Activated CD4-positive, alpha-beta T cell treated with anti-CD3 and anti-CD28 coated beads, Interleukin-2, amount 10 ng/mL, durations not matched to agents 24 days and 14 days (primary cell): Measurements from ENCODE around the gene CPOX. TPM values are rescaled to one million over a fixed set of nuclear protein-coding genes. Genes with fewer than 3 reads are reported as not detected.

Source experiments
- DNase-seq: peaks from one replicate; pipeline ENCODE4 v3.0.0; 2022
- H3K27ac Mint-ChIP-seq: one replicate; pipeline ENCODE4 v1.8.0; 2022; ENCODE audit warnings: mild to moderate bottlenecking, mixed read lengths
- H3K27me3 Mint-ChIP-seq: one replicate; pipeline ENCODE4 v1.8.0; 2022; ENCODE audit warnings: mixed read lengths
- H3K36me3 Mint-ChIP-seq: one replicate; pipeline ENCODE4 v1.8.0; 2022; ENCODE audit warnings: low read depth, mild to moderate bottlenecking, mixed read lengths
- H3K4me1 Mint-ChIP-seq: one replicate; pipeline ENCODE4 v1.8.0; 2021; ENCODE audit warnings: mixed read lengths
- H3K4me3 Mint-ChIP-seq: one replicate; pipeline ENCODE4 v1.8.0; 2022; ENCODE audit warnings: mild to moderate bottlenecking, moderate library complexity, mixed read lengths
- H3K9me3 Mint-ChIP-seq: one replicate; pipeline ENCODE4 v1.8.0; 2021; ENCODE audit warnings: mixed read lengths
- intact Hi-C: fragments of 100-400 bp; cut with micrococcal nuclease; formaldehyde crosslinking; loops from one replicate; pipeline ENCODE4 v1.15.1; 2023
- total RNA-seq: library from RNA; stranded (reverse); gene quantifications from 2 replicates; pipeline ENCODE4 v1.2.3, GENCODE V29; 2022

CPOX gene
- total RNA-seq, 1 donor from 2014 or later = 46.4 TPM

- H3K27ac Mint-ChIP-seq = no peak overlapping the region
- intact Hi-C loops = no loop called here
- H3K4me3 Mint-ChIP-seq = no peak overlapping the region
- no peaks in the 10 kb centered on the region for H3K27me3 Mint-ChIP-seq
- H3K9me3 Mint-ChIP-seq = no peaks in the 10 kb centered on the region
- H3K4me1 Mint-ChIP-seq = peaks cover 29% of the 10 kb centered on the region
- peak; percentile 52 for DNase-seq
- H3K36me3 Mint-ChIP-seq = peaks cover 77% of the 10 kb centered on the region
These were observed 8.9 kb downstream of the CPOX start for GRCh38 chr3:98584547-98584946.

DNA sequence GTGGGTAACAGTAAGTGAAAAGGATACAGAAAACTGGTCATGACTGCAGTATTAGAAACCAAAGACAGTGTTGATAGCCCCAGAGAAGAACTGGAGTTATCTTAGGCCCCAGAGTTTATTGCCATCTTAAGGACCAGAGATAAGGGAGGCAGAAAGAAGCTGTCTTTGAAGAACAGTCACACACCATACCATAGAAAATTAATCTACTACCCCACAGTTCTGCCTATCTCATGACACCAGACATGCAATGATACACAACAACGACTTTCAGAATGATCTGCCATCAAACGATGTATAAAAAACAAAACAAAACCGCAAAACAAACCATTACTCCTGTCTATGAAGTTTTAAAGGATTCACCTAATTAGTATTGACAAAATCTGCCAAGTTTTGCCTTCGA, 9.6 kb downstream of the CPOX start:
- no peaks in the 10 kb centered on the region for H3K9me3 Mint-ChIP-seq
- peaks cover 23% of the 10 kb centered on the region for H3K4me1 Mint-ChIP-seq
- H3K27me3 Mint-ChIP-seq = no peaks in the 10 kb centered on the region
- H3K27ac Mint-ChIP-seq = no peak overlapping the region
- H3K4me3 Mint-ChIP-seq = no peak overlapping the region
- H3K36me3 Mint-ChIP-seq = peaks cover 76% of the 10 kb centered on the region
- DNase-seq = no peak
- intact Hi-C loops = no loop called here

DNA sequence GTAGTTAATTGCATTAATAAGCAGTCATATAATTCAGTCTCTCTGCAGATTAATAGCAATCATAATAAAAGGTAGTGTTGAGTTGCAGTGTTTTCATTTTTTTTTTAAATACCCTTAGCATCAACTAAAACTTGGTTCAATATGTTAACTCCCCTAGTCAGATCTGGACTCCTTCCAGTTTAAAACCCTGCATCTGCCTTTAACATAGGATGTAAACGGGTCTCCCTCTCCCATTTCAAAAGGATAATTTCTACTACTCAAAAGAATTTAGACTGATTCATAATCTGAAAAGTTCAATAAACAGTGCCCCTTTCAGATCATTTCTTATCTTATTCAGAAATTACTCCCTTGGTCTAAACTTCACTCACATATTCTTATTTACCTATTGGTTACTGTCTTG, 11.4 kb downstream of the CPOX start:
- DNase-seq = no peak
- Mint-ChIP-seq H3K4me3 (no peak overlapping the region), H3K9me3 (peaks cover 1% of the 10 kb centered on the region), H3K36me3 (peaks cover 79% of the 10 kb centered on the region), H3K27me3 (no peaks in the 10 kb centered on the region), H3K27ac (no peak overlapping the region), H3K4me1 (peaks cover 32% of the 10 kb centered on the region)
- intact Hi-C loops = no loop called here

GRCh38 chr3:98581474-98581873, 11.9 kb downstream of the CPOX start:
- no peaks in the 10 kb centered on the region for H3K27me3 Mint-ChIP-seq
- H3K9me3 Mint-ChIP-seq = peaks cover 5% of the 10 kb centered on the region
- H3K4me3 Mint-ChIP-seq = no peak overlapping the region
- peaks cover 82% of the 10 kb centered on the region for H3K36me3 Mint-ChIP-seq
- no peak overlapping the region for H3K27ac Mint-ChIP-seq
- no peak for DNase-seq
- intact Hi-C loops = no loop called here
- H3K4me1 Mint-ChIP-seq = peaks cover 35% of the 10 kb centered on the region

GRCh38 chr3:98580401-98581386, 12.7 kb downstream of the CPOX start:
- Mint-ChIP-seq H3K9me3 (peaks cover 5% of the 10 kb centered on the region), H3K27me3 (no peaks in the 10 kb centered on the region), H3K4me3 (no peak overlapping the region), H3K4me1 (peaks cover 35% of the 10 kb centered on the region), H3K36me3 (peaks cover 81% of the 10 kb centered on the region), H3K27ac (no peak overlapping the region)
- intact Hi-C loops = no loop called here
- DNase-seq = peak; percentile 51

- peaks cover 5% of the 10 kb centered on the region for H3K9me3 Mint-ChIP-seq
- H3K4me1 Mint-ChIP-seq = peaks cover 43% of the 10 kb centered on the region
- H3K4me3 Mint-ChIP-seq = no peak overlapping the region
- no peaks in the 10 kb centered on the region for H3K27me3 Mint-ChIP-seq
- DNase-seq = peak; percentile 52
- peaks cover 56% of the 10 kb centered on the region for H3K36me3 Mint-ChIP-seq
- peak overlapping the region; percentile 31 for H3K27ac Mint-ChIP-seq
- intact Hi-C loops = no loop called here
These were observed 16.1 kb downstream of the CPOX start for GRCh38 chr3:98577178-98577895.

- Mint-ChIP-seq H3K27ac (peak overlapping the region; percentile 68), H3K27me3 (no peaks in the 10 kb centered on the region), H3K9me3 (peaks cover 12% of the 10 kb centered on the region), H3K4me3 (peak overlapping the region; percentile 23), H3K4me1 (peaks cover 44% of the 10 kb centered on the region), H3K36me3 (peaks cover 40% of the 10 kb centered on the region)
- intact Hi-C loops = loop anchor here (1.0 to 5.0 kb wide), 4 partner anchors 9 to 247 kb away; partner anchors contain the start of gene CPOX
- peak; percentile 55 for DNase-seq
These were observed 19.3 kb downstream of the CPOX start for GRCh38 chr3:98574132-98574531.

DNA sequence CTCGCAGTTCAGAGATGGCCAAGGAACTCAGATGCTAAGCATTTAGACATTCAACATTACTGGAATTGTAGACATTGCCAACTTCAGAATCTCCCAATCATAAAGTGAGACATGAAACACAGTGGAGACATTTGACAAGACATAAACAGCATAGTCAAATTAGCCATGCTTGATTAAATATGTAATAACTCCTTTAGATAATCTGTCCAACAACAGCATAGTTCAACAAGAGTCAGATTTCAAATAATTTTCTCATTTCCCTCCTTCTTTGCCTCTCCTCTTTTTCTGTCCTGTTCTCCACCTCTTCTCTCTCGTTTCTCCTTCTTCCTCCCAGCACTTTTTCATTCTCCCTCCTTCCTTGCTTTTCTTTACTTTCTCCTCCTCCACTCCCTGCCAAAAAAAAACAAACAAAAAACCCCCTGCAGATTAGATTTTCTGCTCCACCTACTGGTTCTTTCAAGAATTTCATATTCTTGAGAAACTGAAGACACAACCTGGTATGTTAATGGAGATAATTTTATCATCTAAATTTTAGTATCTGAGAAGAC, 20.2 kb downstream of the CPOX start:
- H3K4me3 Mint-ChIP-seq = peak overlapping the region; percentile 59
- H3K4me1 Mint-ChIP-seq = peaks cover 49% of the 10 kb centered on the region
- H3K27me3 Mint-ChIP-seq = no peaks in the 10 kb centered on the region
- intact Hi-C loops = loop anchor here (1.0 to 5.0 kb wide), 4 partner anchors 16 to 534 kb away; no protein-coding TSS in a partner anchor
- peak; percentile 65 for DNase-seq
- H3K27ac Mint-ChIP-seq = peak overlapping the region; percentile 75
- peaks cover 33% of the 10 kb centered on the region for H3K36me3 Mint-ChIP-seq
- peaks cover 13% of the 10 kb centered on the region for H3K9me3 Mint-ChIP-seq

DNA sequence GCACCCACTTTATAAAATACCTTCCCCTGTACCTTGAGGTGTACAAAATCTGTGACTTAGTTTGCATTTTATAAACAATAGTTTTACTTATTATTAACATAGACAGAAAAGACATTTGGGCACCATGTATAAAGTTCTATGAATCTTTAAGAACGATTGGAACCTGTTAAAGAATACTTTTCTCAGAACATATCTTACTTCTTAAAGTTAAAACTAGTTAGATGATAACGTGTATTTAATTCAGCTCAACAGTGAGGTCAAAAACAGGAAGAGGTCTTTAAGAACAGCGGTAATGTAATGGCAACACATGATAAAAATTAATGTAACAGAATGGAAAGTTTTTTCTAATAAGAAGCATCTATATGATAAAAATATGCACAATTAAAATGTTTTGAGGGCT, 25.0 kb downstream of the CPOX start:
- H3K4me3 Mint-ChIP-seq = no peak overlapping the region
- H3K9me3 Mint-ChIP-seq = peaks cover 8% of the 10 kb centered on the region
- peaks cover 66% of the 10 kb centered on the region for H3K4me1 Mint-ChIP-seq
- no peaks in the 10 kb centered on the region for H3K27me3 Mint-ChIP-seq
- no peak for DNase-seq
- no peak overlapping the region for H3K27ac Mint-ChIP-seq
- peaks cover 9% of the 10 kb centered on the region for H3K36me3 Mint-ChIP-seq
- intact Hi-C loops = no loop called here

- intact Hi-C loops = loop anchor here (1.0 kb wide), 1 partner anchor 45 kb away; the partner anchor contains the start of gene CLDND1
- Mint-ChIP-seq H3K4me1 (peaks cover 66% of the 10 kb centered on the region), H3K4me3 (peak overlapping the region; percentile 48), H3K36me3 (peaks cover 9% of the 10 kb centered on the region), H3K9me3 (peaks cover 8% of the 10 kb centered on the region), H3K27me3 (no peaks in the 10 kb centered on the region), H3K27ac (peak overlapping the region; percentile 56)
- peak; percentile 80 for DNase-seq
These were observed 25.6 kb downstream of the CPOX start for GRCh38 chr3:98567666-98568270.

DNA sequence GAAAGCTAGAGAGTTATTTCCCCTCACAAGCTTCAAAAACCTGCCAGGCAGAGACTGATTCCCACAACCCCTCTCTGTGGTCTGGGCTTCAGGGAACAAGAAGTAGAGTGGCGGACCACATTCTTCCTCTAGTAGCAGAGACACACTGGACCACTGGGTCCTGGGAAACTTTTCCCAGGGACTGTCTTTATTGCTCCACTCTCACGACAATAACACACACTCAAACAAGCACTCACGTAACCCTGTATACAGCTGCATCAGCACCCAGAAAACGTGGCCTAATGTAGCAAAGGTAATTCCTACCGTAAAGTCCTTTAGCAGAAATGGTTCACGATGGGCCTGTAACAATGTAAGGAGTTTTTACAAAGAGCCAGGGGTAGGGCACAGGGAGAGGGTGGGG, 27.6 kb downstream of the CPOX start:
- intact Hi-C loops = loop anchor here (1.0 kb wide), 5 partner anchors 8 to 30 kb away; partner anchors contain the start of gene CPOX
- Mint-ChIP-seq H3K27ac (peak overlapping the region; percentile 21), H3K4me3 (no peak overlapping the region), H3K4me1 (peaks cover 64% of the 10 kb centered on the region), H3K27me3 (no peaks in the 10 kb centered on the region), H3K9me3 (peaks cover 8% of the 10 kb centered on the region), H3K36me3 (peaks cover 9% of the 10 kb centered on the region)
- peak; percentile 59 for DNase-seq

GRCh38 chr3:98565237-98565643, 28.2 kb downstream of the CPOX start:
- peaks cover 67% of the 10 kb centered on the region for H3K4me1 Mint-ChIP-seq
- peak overlapping the region; percentile 13 for H3K4me3 Mint-ChIP-seq
- H3K27me3 Mint-ChIP-seq = no peaks in the 10 kb centered on the region
- H3K9me3 Mint-ChIP-seq = peaks cover 8% of the 10 kb centered on the region
- intact Hi-C loops = loop anchor here (1.0 kb wide), 5 partner anchors 8 to 29 kb away; partner anchors contain the start of gene CPOX
- H3K27ac Mint-ChIP-seq = peak overlapping the region; percentile 62
- H3K36me3 Mint-ChIP-seq = peaks cover 9% of the 10 kb centered on the region
- DNase-seq = peak; percentile 45
